Activated CD8-positive, alpha-beta memory T cell treated with anti-CD3 and anti-CD28 coated beads for 4 hours (primary cell): ENCODE results near the gene KRT83.
"Not testable (repeated sequence)": the region's sequence is repeated elsewhere in the genome, so short reads cannot be mapped to it uniquely, and the experiment has no call there.

ENCODE experiments used
- DNase-seq, 2 donors: peaks; one replicate each; pipeline ENCODE4 v3.0.0-alpha.2; 2020; ENCODE audit warnings: low read depth in 2 of 2

Gene KRT83

DNA sequence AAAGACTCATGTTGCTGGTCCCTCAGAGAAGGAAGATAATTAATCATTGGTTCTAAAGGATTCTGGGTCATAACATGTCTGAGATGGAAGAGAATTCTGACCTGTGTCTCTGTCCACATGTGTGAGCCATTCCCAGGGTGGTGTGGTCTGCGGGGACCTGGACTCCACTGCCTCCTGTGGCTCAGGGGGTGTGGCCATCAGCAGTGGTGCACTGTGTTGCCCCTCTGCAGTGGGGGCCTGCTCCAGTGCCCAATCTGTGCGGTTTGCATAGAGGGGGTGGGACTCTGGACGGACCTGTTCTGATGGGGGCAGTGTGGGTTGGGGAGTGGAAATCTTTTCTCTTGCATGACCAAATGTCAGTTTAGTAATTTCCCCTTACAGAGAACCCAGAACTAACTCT is 32.6 kb upstream of the KRT83 start:
- no peak for DNase-seq

DNA sequence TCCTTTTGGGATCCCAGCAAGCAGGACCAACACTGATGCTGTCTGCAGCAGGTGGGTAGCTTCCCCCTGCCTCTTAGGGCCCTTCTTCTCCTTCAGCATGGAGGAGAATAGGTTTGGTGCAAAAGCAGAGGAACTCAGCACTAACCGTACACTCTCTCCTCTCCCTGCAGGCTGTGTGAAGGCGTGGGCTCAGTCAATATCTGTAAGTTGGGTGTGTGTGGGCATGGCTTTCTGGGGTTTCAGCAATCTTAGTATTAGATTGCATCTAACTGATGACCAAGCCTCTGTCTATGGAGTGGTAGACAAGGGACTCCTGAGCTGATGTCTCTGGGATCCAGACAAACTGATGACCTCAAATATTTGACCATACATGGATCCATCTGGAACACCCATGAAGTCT is 31.8 kb upstream of the KRT83 start:
- no peak for DNase-seq

GRCh38 chr12:52351196-52352059 is 30.2 kb upstream of the KRT83 start:
- peak; percentile 36 to 37 for DNase-seq

GRCh38 chr12:52350786-52351185 is 29.6 kb upstream of the KRT83 start:
- no peak for DNase-seq

DNA sequence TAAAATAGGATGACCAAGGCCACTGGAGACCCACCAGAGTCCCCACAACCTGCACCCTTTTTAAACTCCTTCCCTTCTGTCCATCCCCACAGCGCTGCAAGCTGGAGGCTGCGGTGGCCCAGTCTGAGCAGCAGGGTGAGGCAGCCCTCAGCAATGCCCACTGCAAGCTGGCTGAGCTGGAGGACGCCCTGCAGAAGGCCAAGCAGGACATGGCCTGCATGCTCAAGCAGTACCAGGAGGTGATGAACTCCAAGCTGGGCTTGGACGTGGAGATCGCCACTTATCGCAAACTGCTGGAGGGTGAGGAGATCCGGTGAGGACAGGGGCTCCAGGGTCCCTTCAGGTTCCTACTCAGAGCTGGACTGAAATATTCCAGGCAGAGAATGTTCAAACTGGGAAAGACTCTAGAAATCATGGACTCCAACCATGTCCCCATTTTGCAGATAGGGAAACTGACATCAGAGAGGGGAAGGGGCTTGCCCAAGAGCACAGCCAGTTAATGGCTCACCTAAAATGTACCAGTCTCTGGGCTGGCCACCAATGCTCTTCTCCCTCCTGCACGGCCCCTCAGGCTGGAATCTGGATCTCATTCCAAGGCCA is 28.9 kb upstream of the KRT83 start:
- DNase-seq = no peak

DNA sequence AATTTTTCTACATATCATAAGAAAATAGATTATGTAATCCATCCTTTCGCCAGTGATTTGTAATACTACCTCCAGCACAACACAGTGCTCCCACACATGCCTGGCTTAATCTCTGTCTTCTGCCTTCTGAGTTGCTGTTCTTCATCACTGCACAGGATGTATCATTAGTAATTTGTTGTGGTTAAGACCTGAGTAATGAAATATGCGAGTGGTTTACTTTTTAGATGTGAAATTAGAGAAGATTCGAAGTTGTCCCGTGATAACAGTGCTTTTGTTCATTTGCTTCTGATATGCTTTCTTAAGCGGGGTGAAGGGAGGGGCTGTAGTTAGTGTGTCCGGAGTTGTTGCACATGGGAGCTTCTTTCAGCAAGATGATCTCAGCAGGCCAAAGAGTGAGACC is 28.0 kb upstream of the KRT83 start:
- DNase-seq = no peak

- no peak for DNase-seq
Observed at GRCh38 chr12:52347551-52348510, 26.6 kb upstream of the KRT83 start.

GRCh38 chr12:52347016-52347415 is 25.8 kb upstream of the KRT83 start:
- no peak for DNase-seq

DNA sequence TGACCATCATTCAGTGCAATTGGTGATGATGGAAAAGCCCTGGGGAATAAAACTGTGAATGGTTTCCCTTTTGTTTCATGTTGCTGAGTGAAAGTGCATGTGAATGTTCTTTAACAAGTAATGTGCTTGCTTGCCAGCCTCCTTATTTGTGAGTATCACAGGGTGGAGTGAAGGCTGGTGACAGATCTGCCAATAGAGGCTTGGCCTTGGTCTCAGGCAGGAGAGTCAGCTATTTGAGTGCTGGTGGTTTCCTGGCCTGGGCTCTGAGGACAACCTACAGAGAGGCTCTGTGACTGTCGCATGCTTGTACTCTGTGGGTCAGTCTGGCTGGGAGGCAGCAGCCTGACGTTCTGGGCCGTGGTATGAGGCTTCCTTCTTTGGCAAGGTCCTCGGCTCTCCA is 25.4 kb upstream of the KRT83 start:
- DNase-seq = no peak

GRCh38 chr12:52345041-52345440 is 23.8 kb upstream of the KRT83 start:
- not testable (repeated sequence) for DNase-seq

DNA sequence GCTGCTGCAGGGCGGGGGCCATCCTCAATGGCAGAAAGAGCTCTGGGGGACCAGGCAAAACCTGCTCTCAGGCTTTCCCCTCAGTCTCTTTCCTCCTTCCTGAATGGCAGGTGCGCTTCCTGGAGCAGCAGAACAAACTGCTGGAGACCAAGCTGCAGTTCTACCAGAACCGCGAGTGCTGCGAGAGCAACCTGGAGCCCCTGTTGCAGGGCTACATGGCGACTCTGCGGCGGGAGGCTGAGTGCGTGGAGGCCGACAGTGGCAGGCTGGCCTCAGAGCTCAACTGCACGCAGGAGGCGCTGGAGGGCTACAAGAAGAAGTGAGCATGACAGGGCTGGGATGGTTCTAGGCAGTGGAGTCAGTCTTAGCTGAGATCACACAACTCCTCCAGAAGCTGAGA is 22.9 kb upstream of the KRT83 start:
- no peak for DNase-seq

- no peak for DNase-seq
Observed at GRCh38 chr12:52343550-52343949, 22.4 kb upstream of the KRT83 start.

DNA sequence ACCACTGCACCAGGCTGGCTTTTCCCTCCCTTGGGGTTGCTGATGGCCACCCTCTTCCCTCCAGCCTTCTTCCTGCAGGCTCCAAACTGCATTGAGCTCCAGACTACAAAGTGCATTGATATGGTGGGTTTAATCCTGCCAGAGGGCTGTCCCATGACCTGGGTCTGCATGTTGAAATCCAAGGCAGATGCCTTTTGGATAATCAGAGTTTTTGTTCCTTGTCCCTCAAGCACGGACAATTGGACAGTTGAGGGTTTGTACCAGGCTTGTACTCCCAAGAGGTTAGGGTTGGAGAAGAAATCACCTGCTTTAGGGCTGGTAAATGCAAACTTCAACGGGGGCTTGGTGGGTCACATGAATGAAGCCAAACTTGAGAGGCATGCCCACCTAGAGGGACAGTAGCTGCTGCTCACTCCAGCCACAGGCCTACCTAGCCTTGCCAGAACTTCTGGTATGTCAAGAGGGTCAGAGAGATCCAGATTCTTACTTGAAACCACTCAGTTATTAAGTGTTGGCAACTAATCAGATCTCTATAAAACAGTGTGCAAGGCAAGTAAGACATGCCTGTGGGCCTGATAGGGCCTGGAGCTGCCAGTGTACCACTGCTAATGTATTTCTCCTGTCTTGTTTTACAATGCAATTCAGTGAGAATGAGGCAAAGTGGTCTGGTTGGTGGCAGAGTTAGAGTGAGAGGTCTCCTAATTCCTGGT is 21.7 kb upstream of the KRT83 start:
- no peak for DNase-seq

- DNase-seq = no peak
Observed at GRCh38 chr12:52341066-52341580, 19.9 kb upstream of the KRT83 start.

GRCh38 chr12:52338241-52338960 is 17.2 kb upstream of the KRT83 start:
- no peak for DNase-seq

- no peak for DNase-seq
Observed at GRCh38 chr12:52337054-52337453, 15.9 kb upstream of the KRT83 start.

DNA sequence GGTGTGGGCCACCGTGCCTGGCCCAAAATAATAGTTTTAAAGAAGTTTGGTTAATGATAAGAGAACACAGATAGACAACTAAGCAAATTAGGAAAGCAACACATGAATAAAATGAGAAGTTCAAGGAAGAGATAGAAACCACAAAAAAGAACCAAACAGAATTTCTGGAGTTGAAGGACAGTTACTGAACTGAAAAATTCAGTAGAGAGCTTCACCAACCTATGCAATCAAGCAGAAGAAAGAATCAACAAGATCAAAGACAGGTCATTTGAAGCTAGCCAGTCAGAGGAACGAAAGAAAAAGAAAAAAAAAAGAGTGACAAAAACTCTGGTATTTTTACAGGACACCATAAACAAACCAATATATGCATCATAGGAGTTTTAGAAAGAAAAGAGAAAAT is 15.4 kb upstream of the KRT83 start:
- no peak for DNase-seq

GRCh38 chr12:52335598-52336262 is 14.5 kb upstream of the KRT83 start:
- no peak for DNase-seq

DNA sequence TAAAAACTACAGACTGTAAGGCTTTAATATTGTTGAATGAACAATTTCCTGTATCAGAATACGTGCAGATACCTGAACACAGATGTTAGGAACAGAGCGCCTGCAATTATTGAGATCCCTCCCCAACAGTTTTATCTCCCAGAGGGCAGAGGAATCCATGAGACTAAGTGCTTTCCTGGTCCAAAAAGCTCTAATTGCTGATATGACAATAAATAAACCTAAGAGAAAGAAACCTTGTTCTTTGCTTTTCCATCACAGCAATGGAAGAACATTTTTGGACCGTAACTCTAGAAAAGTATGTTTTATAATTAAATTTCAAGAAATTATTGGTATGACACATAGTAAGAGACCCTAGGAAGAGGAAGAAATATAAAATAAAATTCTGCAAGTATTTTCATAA is 13.0 kb upstream of the KRT83 start:
- DNase-seq = no peak

DNA sequence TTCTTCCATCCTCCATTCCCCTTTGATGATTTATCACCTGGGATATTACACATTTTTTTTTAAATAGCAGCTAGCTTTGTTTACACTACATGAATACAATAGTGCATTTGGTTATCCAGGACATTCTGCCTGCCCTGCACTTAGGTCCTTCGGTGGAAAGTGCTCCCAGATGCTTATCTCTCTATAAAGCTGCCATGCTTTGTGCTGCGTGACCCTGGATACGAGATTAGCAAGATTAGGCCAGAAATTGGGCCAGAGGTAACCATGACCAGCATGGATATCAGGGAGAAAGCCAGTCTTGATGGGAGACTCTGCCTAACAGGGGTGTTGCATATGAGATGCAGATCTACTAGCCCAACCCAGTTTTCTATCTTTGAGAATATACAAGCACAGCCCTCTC is 12.1 kb upstream of the KRT83 start:
- no peak for DNase-seq
